GM19467 (cell line): Measurements from ENCODE around the gene OBSCN.

Experiments used
- ATAC-seq: cut with Tn5 transposase; IDR thresholded peaks from one replicate; pipeline ENCODE4 v1.9.1; 2021; ENCODE audit warnings: mild to moderate bottlenecking, moderate library complexity; ENCODE audit not compliant: unreplicated experiment

Gene OBSCN

DNA sequence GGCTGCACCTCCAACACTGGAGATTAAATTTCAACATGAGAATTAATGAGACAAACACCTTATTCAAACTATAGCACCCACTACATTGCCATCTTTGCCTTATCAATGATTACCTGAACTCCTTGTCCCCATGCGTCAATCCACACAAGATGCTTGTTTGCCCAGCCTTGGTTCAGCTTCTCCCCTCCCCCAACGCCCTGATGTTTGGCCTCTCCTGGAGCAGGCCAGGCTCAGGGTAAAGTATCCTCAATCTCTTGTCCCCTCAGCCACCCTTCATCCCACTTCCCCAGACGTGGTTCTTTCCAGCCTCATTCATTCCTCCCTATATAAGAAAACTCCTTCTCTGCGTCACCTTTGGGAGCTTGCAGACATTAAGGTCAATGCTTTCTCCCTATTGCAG lies 220.6 kb downstream of the OBSCN start:
- ATAC-seq = no peak
